Measurements from ENCODE around the gene GBA2. TPM values are rescaled to one million over a fixed set of nuclear protein-coding genes. Genes with fewer than 3 reads are reported as not detected.
A peak's percentile ranks its signal among the peaks of the same experiment; 100 is the strongest.

Gene GBA2
- total RNA-seq, 1 experiment from 2014 or later, result 63.6 TPM

DNA sequence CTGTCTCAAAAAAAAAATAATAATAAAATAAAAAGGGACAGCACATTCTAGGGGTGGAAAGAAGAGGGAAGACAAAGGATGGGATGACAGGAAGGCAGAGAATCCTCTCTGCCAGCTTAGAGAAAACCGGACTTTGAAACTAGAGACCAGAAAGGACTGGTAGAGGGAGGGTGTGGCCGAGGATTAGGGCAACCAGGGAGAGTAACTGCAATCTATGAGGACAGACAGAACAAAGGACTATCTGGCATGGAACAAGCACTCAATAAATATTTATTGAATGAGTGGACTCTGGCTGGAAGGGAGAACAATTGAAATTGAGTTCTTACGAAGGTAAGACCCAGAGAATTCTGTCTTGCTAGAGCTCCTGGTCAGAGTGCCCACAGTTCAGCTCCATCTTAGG, 2.4 kb downstream of the GBA2 start:
- H3K27me3 ChIP-seq (ENCODE audit: insufficient read depth, low read length), result no peaks in the 10 kb centered on the region
- intact Hi-C loops (cut with micrococcal nuclease), result no loop called here
- no peak overlapping the region for H3K27ac ChIP-seq (ENCODE audit: low read depth, low read length)
- ChIA-PET POLR2A (no interaction called here), CTCF (interaction anchor here (0.8 to 1.9 kb wide), 2 partner anchors 10 kb away, joined by 3 to 6 read pairs; no protein-coding TSS in a partner anchor), RAD21 (ENCODE audit: low non-redundant PET in 1 of 2, low total read pairs in 2 of 2, uncharacterized antibody in 2 of 2, unreplicated experiment in 2 of 2) (no interaction called here)
- H3K9me3 ChIP-seq (ENCODE audit: control insufficient read depth in 1 of 2, insufficient read depth in 1 of 2, low read depth in 1 of 2, low read length in 2 of 2), result no peaks in the 10 kb centered on the region
- ATAC-seq (no peak), DNase-seq (ENCODE audit: low read depth, low spot score) (no peak)
- H3K9ac ChIP-seq (ENCODE audit: low read length), result no peak overlapping the region
- H3K4me1 ChIP-seq (ENCODE audit: control insufficient read depth in 1 of 2, insufficient read depth in 2 of 2, low read length in 2 of 2), result peaks cover 21 to 25% of the 10 kb centered on the region in 2 experiments
- H3K79me2 ChIP-seq (ENCODE audit: insufficient read depth, low read length), result peaks cover 77% of the 10 kb centered on the region
- H3K4me3 ChIP-seq (replicated peaks in 1 of 2; ENCODE audit: low read depth in 1 of 2, low read length in 2 of 2), result no peak overlapping the region
- H4K20me1 ChIP-seq (ENCODE audit: insufficient read depth), result peaks cover 7% of the 10 kb centered on the region; the same call in 1 of the 2 replicates
- peaks cover 37 to 42% of the 10 kb centered on the region in 2 experiments; a peak in 3 of 4 replicates for H3K36me3 ChIP-seq (ENCODE audit: control insufficient read depth in 1 of 2, insufficient read depth in 2 of 2, low read length in 2 of 2)
- no peak overlapping the region for H2AFZ ChIP-seq (ENCODE audit: low read depth, low read length, poor library complexity, severe bottlenecking)
- H3K4me2 ChIP-seq (ENCODE audit: low read length), result peak overlapping the region; percentile 96
- TF ChIP-seq YY1 (IDR thresholded peaks at IDR 0.05; ENCODE audit: extremely low read depth, insufficient replicate concordance, low read depth, low read length) (no peak), CEBPB (IDR thresholded peaks at IDR 0.05; ENCODE audit: low read depth) (no peak)
- no TSS peak for BruUV-seq (replicated peaks)
- no peaks in the 10 kb centered on the region for H3K9me2 ChIP-seq (ENCODE audit: insufficient read depth)

DNA sequence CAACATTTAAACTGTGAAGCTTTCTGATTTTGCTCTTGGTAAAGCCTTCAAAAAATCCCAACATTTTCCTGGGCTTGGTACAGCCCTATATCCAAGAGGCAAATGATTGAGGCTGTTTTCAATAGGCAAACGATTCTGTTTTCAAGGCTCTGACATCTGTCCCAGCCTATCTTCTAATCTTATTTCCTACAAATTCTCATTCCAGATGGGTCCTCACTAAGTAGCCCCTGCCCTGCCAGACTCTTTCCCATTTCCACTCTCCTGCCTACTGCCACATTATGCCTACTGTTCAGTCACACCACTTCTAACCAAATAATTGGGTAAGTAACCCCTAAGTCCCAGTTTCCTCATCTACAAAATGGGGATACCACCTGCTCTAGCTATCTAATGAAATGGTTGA, 3.5 kb downstream of the GBA2 start:
- Histone ChIP-seq H3K36me3 (ENCODE audit: control insufficient read depth in 1 of 2, insufficient read depth in 2 of 2, low read length in 2 of 2) (peaks cover 37 to 39% of the 10 kb centered on the region in 2 experiments; a peak in 3 of 4 replicates), H3K4me2 (ENCODE audit: low read length) (no peak overlapping the region), H3K4me3 (replicated peaks in 1 of 2; ENCODE audit: low read depth in 1 of 2, low read length in 2 of 2) (no peak overlapping the region), H3K4me1 (ENCODE audit: control insufficient read depth in 1 of 2, insufficient read depth in 2 of 2, low read length in 2 of 2) (peaks cover 21 to 25% of the 10 kb centered on the region in 2 experiments), H3K9me3 (ENCODE audit: control insufficient read depth in 1 of 2, insufficient read depth in 1 of 2, low read depth in 1 of 2, low read length in 2 of 2) (no peaks in the 10 kb centered on the region), H3K9ac (ENCODE audit: low read length) (no peak overlapping the region), H3K27me3 (ENCODE audit: insufficient read depth, low read length) (no peaks in the 10 kb centered on the region), H3K9me2 (ENCODE audit: insufficient read depth) (no peaks in the 10 kb centered on the region), H3K27ac (ENCODE audit: low read depth, low read length) (no peak overlapping the region), H3K79me2 (ENCODE audit: insufficient read depth, low read length) (peaks cover 75% of the 10 kb centered on the region), H2AFZ (ENCODE audit: low read depth, low read length, poor library complexity, severe bottlenecking) (no peak overlapping the region), H4K20me1 (ENCODE audit: insufficient read depth) (peaks cover 7% of the 10 kb centered on the region; the same call in 1 of the 2 replicates)
- intact Hi-C loops (cut with micrococcal nuclease), result no loop called here
- CTCF ChIA-PET, result no interaction called here
- POLR2A ChIA-PET, result no interaction called here
- no peak for DNase-seq (ENCODE audit: low read depth, low spot score)
- RAD21 ChIA-PET (ENCODE audit: low non-redundant PET in 1 of 2, low total read pairs in 2 of 2, uncharacterized antibody in 2 of 2, unreplicated experiment in 2 of 2), result no interaction called here
- ATAC-seq, result no peak
- BruUV-seq (replicated peaks), result no TSS peak
- TF ChIP-seq, protein P1, sequence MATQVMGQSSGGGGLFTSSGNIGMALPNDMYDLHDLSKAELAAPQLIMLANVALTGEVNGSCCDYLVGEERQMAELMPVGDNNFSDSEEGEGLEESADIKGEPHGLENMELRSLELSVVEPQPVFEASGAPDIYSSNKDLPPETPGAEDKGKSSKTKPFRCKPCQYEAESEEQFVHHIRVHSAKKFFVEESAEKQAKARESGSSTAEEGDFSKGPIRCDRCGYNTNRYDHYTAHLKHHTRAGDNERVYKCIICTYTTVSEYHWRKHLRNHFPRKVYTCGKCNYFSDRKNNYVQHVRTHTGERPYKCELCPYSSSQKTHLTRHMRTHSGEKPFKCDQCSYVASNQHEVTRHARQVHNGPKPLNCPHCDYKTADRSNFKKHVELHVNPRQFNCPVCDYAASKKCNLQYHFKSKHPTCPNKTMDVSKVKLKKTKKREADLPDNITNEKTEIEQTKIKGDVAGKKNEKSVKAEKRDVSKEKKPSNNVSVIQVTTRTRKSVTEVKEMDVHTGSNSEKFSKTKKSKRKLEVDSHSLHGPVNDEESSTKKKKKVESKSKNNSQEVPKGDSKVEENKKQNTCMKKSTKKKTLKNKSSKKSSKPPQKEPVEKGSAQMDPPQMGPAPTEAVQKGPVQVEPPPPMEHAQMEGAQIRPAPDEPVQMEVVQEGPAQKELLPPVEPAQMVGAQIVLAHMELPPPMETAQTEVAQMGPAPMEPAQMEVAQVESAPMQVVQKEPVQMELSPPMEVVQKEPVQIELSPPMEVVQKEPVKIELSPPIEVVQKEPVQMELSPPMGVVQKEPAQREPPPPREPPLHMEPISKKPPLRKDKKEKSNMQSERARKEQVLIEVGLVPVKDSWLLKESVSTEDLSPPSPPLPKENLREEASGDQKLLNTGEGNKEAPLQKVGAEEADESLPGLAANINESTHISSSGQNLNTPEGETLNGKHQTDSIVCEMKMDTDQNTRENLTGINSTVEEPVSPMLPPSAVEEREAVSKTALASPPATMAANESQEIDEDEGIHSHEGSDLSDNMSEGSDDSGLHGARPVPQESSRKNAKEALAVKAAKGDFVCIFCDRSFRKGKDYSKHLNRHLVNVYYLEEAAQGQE (IDR thresholded peaks at IDR 0.05; ENCODE audit: low read depth), result no peak
- TF ChIP-seq, protein P2, sequence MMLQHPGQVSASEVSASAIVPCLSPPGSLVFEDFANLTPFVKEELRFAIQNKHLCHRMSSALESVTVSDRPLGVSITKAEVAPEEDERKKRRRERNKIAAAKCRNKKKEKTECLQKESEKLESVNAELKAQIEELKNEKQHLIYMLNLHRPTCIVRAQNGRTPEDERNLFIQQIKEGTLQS (IDR thresholded peaks at IDR 0.05), result no peak
- TF ChIP-seq FOSL1 (IDR thresholded peaks at IDR 0.05; ENCODE audit: low read depth) (no peak), ZFX (IDR thresholded peaks at IDR 0.05) (no peak), EZH2 (IDR thresholded peaks at IDR 0.05) (no peak), YY1 (IDR thresholded peaks at IDR 0.05; ENCODE audit: extremely low read depth, insufficient replicate concordance, low read depth, low read length) (no peak), SIN3A (IDR thresholded peaks at IDR 0.05; ENCODE audit: low read depth) (no peak), ELF1 (IDR thresholded peaks at IDR 0.05; ENCODE audit: borderline replicate concordance, low read depth) (no peak), TCF7L2 (IDR thresholded peaks at IDR 0.05; ENCODE audit: borderline replicate concordance, extremely low read depth, insufficient read depth, insufficient read length) (no peak), POLR2AphosphoS5 (IDR thresholded peaks at IDR 0.05; ENCODE audit: low read depth, low read length) (no peak)
- TF ChIP-seq, protein P3, sequence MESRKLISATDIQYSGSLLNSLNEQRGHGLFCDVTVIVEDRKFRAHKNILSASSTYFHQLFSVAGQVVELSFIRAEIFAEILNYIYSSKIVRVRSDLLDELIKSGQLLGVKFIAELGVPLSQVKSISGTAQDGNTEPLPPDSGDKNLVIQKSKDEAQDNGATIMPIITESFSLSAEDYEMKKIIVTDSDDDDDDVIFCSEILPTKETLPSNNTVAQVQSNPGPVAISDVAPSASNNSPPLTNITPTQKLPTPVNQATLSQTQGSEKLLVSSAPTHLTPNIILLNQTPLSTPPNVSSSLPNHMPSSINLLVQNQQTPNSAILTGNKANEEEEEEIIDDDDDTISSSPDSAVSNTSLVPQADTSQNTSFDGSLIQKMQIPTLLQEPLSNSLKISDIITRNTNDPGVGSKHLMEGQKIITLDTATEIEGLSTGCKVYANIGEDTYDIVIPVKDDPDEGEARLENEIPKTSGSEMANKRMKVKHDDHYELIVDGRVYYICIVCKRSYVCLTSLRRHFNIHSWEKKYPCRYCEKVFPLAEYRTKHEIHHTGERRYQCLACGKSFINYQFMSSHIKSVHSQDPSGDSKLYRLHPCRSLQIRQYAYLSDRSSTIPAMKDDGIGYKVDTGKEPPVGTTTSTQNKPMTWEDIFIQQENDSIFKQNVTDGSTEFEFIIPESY (IDR thresholded peaks at IDR 0.05; ENCODE audit: extremely low read depth, insufficient replicate concordance, low read length), result no peak
